GM12872 (cell line): ENCODE results near the gene ZFYVE21.

Experiments
- CTCF ChIP-seq: IDR thresholded peaks from 3 replicates; pipeline ENCODE4 v1.5.1; 2011; ENCODE audit warnings: low read depth, mild to moderate bottlenecking, low read length, moderate library complexity; ENCODE audit not compliant: insufficient read depth

Gene ZFYVE21

GRCh38 chr14:103694572-103695026 lies 21.0 kb upstream of the ZFYVE21 start:
- no peak for TF ChIP-seq CTCF

- TF ChIP-seq CTCF: no peak
Observed at GRCh38 chr14:103695296-103696069, 20.1 kb upstream of the ZFYVE21 start.

- TF ChIP-seq CTCF: no peak
Observed at GRCh38 chr14:103696070-103696402, 19.6 kb upstream of the ZFYVE21 start.

- no peak for TF ChIP-seq CTCF
Observed at GRCh38 chr14:103696466-103697071, 19.0 kb upstream of the ZFYVE21 start.

GRCh38 chr14:103697206-103697602 lies 18.4 kb upstream of the ZFYVE21 start:
- no peak for TF ChIP-seq CTCF

GRCh38 chr14:103697603-103698379 lies 17.8 kb upstream of the ZFYVE21 start:
- no peak for TF ChIP-seq CTCF
